LNCAP (cell line): ENCODE measurements around the gene ARL8B.

Experiments
- CTCF ChIP-seq: fragments of 450-650 bp; IDR thresholded peaks from 2 replicates; pipeline ENCODE4 v1.5.1; 2017; ENCODE audit warnings: mild to moderate bottlenecking

ARL8B gene

GRCh38 chr3:5086708-5087107 is 35.4 kb upstream of the ARL8B start:
- TF ChIP-seq CTCF = no peak

GRCh38 chr3:5087209-5087608 is 34.9 kb upstream of the ARL8B start:
- no peak for TF ChIP-seq CTCF

GRCh38 chr3:5090197-5090596 is 31.9 kb upstream of the ARL8B start:
- TF ChIP-seq CTCF = no peak

- TF ChIP-seq CTCF = no peak
Observed at GRCh38 chr3:5092018-5092417, 30.1 kb upstream of the ARL8B start.

GRCh38 chr3:5093731-5094130 is 28.4 kb upstream of the ARL8B start:
- no peak for TF ChIP-seq CTCF

- TF ChIP-seq CTCF = no peak
Observed at GRCh38 chr3:5095886-5096285, 26.2 kb upstream of the ARL8B start.

- no peak for TF ChIP-seq CTCF
Observed at GRCh38 chr3:5096336-5097008, 25.6 kb upstream of the ARL8B start.

GRCh38 chr3:5098346-5098745 is 23.7 kb upstream of the ARL8B start:
- TF ChIP-seq CTCF = no peak
